GM19099 (cell line): ENCODE measurements around the gene DRC1.

Experiments used
- POLR2A ChIP-seq: IDR thresholded peaks from 3 replicates; pipeline ENCODE4 v1.6.1; 2011; ENCODE audit warnings: low read depth; ENCODE audit not compliant: insufficient read length; ENCODE audit errors: extremely low read depth

Gene DRC1

GRCh38 chr2:26428846-26429245, 27.1 kb downstream of the DRC1 start:
- no peak for TF ChIP-seq POLR2A

- no peak for TF ChIP-seq POLR2A
Measured at GRCh38 chr2:26429779-26430578, 28.3 kb downstream of the DRC1 start.

DNA sequence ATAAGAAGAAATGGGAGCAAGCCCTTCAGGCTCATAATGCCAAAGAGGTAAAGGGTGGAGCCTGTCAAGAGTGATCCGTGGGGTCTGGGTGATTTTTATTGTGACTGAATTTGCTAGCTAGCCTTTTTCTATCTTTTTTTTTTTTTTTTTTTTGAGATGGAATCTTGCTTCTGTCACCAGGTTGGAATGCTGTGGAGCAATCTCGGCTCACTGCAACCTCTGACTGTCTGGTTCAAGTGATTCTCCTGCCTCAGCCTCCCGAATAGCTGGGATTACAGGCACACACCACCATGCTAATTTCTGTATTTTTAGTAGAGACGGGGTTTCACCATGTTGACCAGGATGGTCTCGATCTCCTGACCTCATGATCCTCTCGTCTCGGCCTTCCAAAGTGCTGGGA, 29.1 kb downstream of the DRC1 start:
- TF ChIP-seq POLR2A, result no peak

- no peak for TF ChIP-seq POLR2A
Measured at GRCh38 chr2:26432363-26432762, 30.6 kb downstream of the DRC1 start.

DNA sequence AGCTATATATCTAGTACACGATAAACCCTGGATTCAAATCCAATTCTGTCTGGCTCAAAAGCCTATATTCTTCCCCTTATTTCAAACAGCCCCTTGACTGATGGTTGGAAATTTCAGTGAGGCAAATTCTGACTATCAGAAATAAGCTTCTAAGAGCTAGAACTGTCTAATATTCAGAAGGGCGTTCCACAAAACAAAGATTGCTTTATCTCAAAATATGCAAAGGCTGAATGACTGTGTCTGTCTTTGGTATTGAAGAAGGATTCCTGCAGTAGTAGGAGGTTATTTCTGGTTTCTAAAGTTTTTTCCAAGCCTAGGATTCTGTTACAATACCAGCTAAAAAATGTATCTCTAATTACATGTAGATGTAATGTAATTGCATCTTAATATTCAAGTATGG, 31.1 kb downstream of the DRC1 start:
- no peak for TF ChIP-seq POLR2A

- no peak for TF ChIP-seq POLR2A
Measured at GRCh38 chr2:26435106-26435505, 33.4 kb downstream of the DRC1 start.

GRCh38 chr2:26438526-26438925, 36.8 kb downstream of the DRC1 start:
- no peak for TF ChIP-seq POLR2A

GRCh38 chr2:26438926-26439325, 37.2 kb downstream of the DRC1 start:
- no peak for TF ChIP-seq POLR2A

DNA sequence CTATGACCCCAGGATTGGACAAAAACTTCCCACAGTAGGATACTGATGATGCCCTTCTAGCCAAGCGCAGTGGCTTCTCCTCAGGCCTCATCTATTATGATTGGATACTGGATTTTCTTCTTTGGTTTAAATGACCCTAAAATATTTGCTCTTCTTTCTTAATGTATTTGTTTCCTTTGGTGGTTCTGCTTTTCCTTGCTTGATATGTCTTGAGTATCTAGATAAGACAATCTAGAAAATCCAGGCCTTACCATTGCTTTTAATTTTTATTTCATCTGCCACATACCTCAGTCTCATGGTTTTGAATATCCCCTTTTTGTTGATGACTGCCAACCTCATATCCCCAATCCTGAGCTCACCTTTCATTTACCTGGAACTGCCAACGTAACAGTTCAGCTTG, 40.6 kb downstream of the DRC1 start:
- no peak for TF ChIP-seq POLR2A

DNA sequence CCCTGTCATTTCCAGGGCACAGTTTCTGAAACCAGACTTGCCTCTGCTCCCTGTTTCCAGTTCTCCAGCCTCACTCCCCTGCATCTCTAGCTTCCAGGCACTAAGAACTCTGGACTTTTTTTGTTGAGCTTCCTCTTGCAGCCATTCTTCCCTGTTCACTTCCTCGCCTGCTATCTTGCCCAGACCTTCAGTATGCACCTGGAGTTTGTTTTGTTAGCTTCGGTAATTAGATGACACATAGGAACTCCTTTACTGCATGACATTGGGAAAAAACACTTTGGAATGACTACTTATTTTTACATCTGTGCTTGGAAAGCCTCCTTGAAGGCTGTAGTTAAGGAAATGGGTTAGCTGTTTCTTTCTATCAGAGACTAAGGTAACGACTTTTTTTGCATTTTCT, 41.0 kb downstream of the DRC1 start:
- no peak for TF ChIP-seq POLR2A

DNA sequence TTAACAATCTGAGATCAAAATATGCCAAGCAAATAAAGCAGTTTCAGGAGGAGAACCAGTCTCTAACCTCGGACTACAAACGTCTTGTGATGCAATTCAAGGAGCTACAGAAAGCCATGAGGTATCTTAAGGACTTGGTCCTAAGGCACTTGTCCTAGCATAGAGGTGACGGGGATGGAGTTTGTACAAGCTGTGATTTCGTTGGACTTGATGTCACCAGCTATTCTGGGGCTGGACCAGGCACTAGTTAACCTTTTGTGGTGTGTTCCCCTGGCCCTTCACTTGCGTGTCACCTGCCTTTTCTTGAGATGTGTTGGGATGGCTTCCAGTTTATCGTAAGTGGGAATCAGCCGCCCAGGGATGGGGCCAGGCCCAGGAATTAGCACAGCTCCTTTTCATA, 42.5 kb downstream of the DRC1 start:
- no peak for TF ChIP-seq POLR2A

DNA sequence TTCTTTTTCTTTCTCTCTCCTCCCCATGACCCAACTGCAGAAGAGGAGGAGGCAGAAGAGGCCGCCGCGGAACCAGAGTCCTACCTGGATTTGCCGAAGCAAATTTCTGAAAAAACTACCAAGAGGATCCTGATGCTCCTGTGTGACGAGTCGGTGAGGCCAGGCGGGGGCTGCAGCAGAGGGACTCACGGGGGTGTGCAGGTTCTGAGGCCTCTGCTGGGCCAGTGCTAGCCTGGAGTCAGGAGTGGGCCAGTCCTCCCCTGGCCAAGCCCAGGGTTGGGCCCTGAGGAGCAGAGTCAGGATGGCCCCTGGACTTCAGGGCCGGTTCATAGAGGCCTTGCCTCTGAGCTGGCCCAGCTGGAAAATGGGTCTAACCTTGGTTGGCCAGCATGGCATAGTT, 46.9 kb downstream of the DRC1 start:
- TF ChIP-seq POLR2A, result no peak

DNA sequence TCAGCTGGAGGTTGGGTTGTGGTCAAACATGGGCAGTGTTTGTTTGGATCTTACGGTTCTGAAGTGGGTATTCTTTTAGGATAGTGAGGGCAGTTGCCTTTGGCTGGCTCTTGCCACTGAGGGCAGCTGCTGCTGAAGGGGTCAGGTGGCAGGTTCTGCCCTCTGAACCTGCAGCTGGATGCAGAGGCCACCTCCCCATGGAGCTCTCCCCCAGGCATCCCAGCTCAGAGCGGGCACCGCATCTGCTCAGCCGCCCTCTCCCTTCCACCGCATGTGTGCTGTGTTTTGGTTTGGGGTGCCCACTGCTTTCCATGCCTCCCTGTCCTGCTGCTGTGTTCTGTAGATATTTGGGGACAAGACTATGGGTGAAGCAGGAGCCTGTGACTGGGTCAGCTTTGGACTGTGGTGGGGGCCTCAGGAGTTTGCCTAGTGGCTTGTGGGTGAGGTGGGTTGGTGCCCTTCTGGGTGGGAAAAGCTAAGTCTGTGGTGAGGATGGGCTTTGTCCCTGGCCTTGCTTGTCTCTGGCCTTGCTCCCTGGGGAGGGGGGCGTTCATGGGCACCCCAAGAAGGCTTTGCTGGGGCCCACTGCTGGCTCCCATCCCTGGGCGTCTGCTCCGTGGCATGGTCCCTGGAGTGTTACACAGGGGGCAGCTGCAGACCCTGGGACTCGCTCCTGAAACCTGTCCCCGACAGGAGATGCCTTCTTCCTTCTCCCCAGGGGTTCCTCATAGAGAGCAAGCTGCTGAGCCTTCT, 47.7 kb downstream of the DRC1 start:
- TF ChIP-seq POLR2A, result no peak

- TF ChIP-seq POLR2A, result no peak
Measured at GRCh38 chr2:26450031-26450635, 48.4 kb downstream of the DRC1 start.

- TF ChIP-seq POLR2A, result no peak
Measured at GRCh38 chr2:26451700-26452099, 50.0 kb downstream of the DRC1 start.

GRCh38 chr2:26453421-26454329, 52.0 kb downstream of the DRC1 start:
- no peak for TF ChIP-seq POLR2A

GRCh38 chr2:26454561-26455001, 52.9 kb downstream of the DRC1 start:
- TF ChIP-seq POLR2A, result no peak
